ENCODE results near the gene TRABD2B. TPM values are rescaled to one million over a fixed set of nuclear protein-coding genes. Genes with fewer than 3 reads are reported as not detected.

The TRABD2B gene
- total and polyA plus RNA-seq, 4 donors, result 0.28 to 2.6 (median 1.3) TPM

DNA sequence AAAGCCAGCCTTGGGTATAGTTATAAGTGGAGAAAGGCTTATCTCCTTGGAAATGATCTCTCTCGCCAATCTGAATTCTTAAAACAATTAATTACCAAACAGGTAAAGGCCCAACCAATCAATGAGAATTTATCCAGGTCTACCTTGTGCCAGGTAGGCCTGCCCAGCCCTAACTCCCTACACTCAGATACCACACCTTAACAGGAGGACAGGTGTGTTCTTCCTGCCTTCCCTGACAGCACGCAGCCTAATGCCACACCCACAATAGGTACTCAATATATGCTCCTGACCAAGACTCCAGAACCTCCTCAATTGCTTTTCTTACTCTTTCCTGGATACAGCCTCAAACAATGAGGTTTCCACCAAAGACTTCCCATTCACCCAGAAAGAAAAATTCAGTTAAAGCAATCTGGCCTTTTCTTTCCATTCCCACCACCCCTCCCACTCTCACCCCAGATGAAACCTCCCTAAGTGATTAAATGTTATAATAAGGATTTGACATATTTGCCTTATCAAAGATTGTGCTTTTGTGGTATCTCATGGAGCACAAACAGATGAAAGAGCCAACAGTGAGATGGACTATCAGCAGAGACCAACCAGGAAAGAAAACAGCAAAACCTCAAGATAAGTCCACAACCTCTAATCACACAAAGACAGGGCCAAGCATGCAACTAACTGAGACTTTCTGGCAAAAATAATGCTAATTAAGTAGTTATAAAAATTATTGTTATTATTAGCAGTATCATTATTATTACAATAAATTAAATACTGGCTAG lies 25.6 kb downstream of the TRABD2B start:
- Histone ChIP-seq H3K4me1 (ENCODE audit: control insufficient read depth in 4 of 4, insufficient read depth in 4 of 4, low read length in 3 of 4) (peaks cover 13 to 66% (median 46%) of the 10 kb centered on the region in 4 donors), H3K27ac (ENCODE audit: low read depth in 1 of 2, low read length in 2 of 2) (peak overlapping the region in 1 of 2 donors; percentile 22), H3K9ac (ENCODE audit: low read depth in 1 of 2, low read length in 2 of 2) (no peak overlapping the region), H3K27me3 (ENCODE audit: control insufficient read depth in 4 of 4, insufficient read depth in 4 of 4, low read length in 3 of 4) (no peaks in the 10 kb centered on the region), H3K9me3 (ENCODE audit: control insufficient read depth in 4 of 4, low read length in 3 of 4) (no peaks in the 10 kb centered on the region), H3K4me3 (ENCODE audit: low read depth in 1 of 3, low read length in 3 of 3) (no peak overlapping the region), H3K36me3 (ENCODE audit: control insufficient read depth in 4 of 4, insufficient read depth in 3 of 4, low read depth in 1 of 4, low read length in 3 of 4) (no peaks in the 10 kb centered on the region)
- DNase-seq (ENCODE audit: low spot score), result no peak
- WGBS, result 83% methylated on average over 2 of the region's 2 CpGs
- TF ChIP-seq, protein P1, sequence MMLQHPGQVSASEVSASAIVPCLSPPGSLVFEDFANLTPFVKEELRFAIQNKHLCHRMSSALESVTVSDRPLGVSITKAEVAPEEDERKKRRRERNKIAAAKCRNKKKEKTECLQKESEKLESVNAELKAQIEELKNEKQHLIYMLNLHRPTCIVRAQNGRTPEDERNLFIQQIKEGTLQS (IDR thresholded peaks at IDR 0.05), result no peak
- no peak for TF ChIP-seq MAX (IDR thresholded peaks at IDR 0.05)
- TF ChIP-seq FOXA2 (IDR thresholded peaks at IDR 0.05), result no peak
- TF ChIP-seq GABPA (IDR thresholded peaks at IDR 0.05 in 1 of 2, conservative IDR thresholded peaks at IDR 0.05 in 1 of 2), result no peak
- TF ChIP-seq CTCF (IDR thresholded peaks at IDR 0.05; ENCODE audit: low read depth, low read length, missing input control), result no peak
- TF ChIP-seq REST (IDR thresholded peaks at IDR 0.05), result no peak
- no peak for TF ChIP-seq SP1 (IDR thresholded peaks at IDR 0.05)
- TF ChIP-seq HNF4A (conservative IDR thresholded peaks at IDR 0.05), result no peak
- no peak for TF ChIP-seq FOXA1 (IDR thresholded peaks at IDR 0.05)
- no peak for TF ChIP-seq RXRA (IDR thresholded peaks at IDR 0.05)

DNA sequence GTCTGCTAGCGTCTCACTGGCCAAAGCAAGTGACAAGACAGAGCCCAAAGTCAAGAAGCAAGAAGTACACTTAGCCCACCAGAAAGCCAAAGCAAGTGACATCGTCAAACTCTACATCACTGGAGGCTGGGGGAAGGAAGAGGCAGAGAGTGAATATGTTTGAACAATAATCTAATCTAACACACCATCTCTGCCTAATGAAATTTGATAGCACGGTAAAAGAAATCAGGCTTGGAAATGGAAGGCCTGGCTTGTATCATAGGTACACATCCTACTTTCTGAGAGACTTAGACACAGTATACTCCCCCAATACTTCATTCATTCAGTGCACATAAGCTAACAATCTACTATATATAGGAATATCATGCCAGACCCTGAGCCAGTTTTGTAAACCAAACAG lies 26.3 kb downstream of the TRABD2B start:
- WGBS, result 84% methylated on average over 3 of the region's 3 CpGs
- no peak overlapping the region for H3K9ac ChIP-seq (ENCODE audit: low read depth in 1 of 2, low read length in 2 of 2)
- peak overlapping the region; percentile 64 to 84 for H3K27ac ChIP-seq (ENCODE audit: low read depth in 1 of 2, low read length in 2 of 2)
- no peak for TF ChIP-seq YY1 (IDR thresholded peaks at IDR 0.05)
- no peak for TF ChIP-seq FOXA2 (IDR thresholded peaks at IDR 0.05)
- no peak for TF ChIP-seq CTCF (IDR thresholded peaks at IDR 0.05; ENCODE audit: low read depth, low read length, missing input control)
- TF ChIP-seq SP1 (IDR thresholded peaks at IDR 0.05), result no peak
- TF ChIP-seq, protein P1 (IDR thresholded peaks at IDR 0.05), result no peak
- no peak for TF ChIP-seq JUND (IDR thresholded peaks at IDR 0.05)
- TF ChIP-seq MAX (IDR thresholded peaks at IDR 0.05), result no peak
- TF ChIP-seq RXRA (IDR thresholded peaks at IDR 0.05), result no peak
- no peak for TF ChIP-seq HNF4A (conservative IDR thresholded peaks at IDR 0.05)
- TF ChIP-seq NR2F2 (IDR thresholded peaks at IDR 0.05), result no peak
- no peak for TF ChIP-seq EGR1 (IDR thresholded peaks at IDR 0.05; ENCODE audit: low read depth in 2 of 2)
- TF ChIP-seq ZBTB33 (IDR thresholded peaks at IDR 0.05), result no peak
- TF ChIP-seq GABPA (IDR thresholded peaks at IDR 0.05 in 1 of 2, conservative IDR thresholded peaks at IDR 0.05 in 1 of 2), result no peak
- no peak for TF ChIP-seq FOXA1 (IDR thresholded peaks at IDR 0.05)
- TF ChIP-seq TAF1 (conservative IDR thresholded peaks at IDR 0.05), result no peak

More for the DNA sequence above, 26.3 kb downstream of the TRABD2B start:
- no peaks in the 10 kb centered on the region for H3K27me3 ChIP-seq (ENCODE audit: control insufficient read depth in 4 of 4, insufficient read depth in 4 of 4, low read length in 3 of 4)
- no peak overlapping the region for H3K4me3 ChIP-seq (ENCODE audit: low read depth in 1 of 3, low read length in 3 of 3)
- DNase-seq (ENCODE audit: low spot score), result no peak
- no peaks in the 10 kb centered on the region for H3K36me3 ChIP-seq (ENCODE audit: control insufficient read depth in 4 of 4, insufficient read depth in 3 of 4, low read depth in 1 of 4, low read length in 3 of 4)
- peaks cover 13 to 67% (median 45%) of the 10 kb centered on the region in 4 donors for H3K4me1 ChIP-seq (ENCODE audit: control insufficient read depth in 4 of 4, insufficient read depth in 4 of 4, low read length in 3 of 4)
- no peaks in the 10 kb centered on the region for H3K9me3 ChIP-seq (ENCODE audit: control insufficient read depth in 4 of 4, low read length in 3 of 4)
